Measurements from ENCODE around the gene GALNT17. TPM values are rescaled to one million over a fixed set of nuclear protein-coding genes. Genes with fewer than 3 reads are reported as not detected.

Gene GALNT17
- total RNA-seq, 1 experiment from 2014 or later = not detected

GRCh38 chr7:71239586-71240268 lies 107.8 kb downstream of the GALNT17 start:
- Histone ChIP-seq H3F3A (ENCODE audit: low read length, unreplicated experiment) (no peaks in the 10 kb centered on the region), H3K79me2 (ENCODE audit: low read length) (no peaks in the 10 kb centered on the region), H3K4me3 (ENCODE audit: low read length) (no peak overlapping the region), H2AFZ (ENCODE audit: low read length) (no peak overlapping the region), H3K9me3 (ENCODE audit: low read length) (no peaks in the 10 kb centered on the region), H3K4me1 (ENCODE audit: insufficient read depth, low read length) (no peaks in the 10 kb centered on the region), H3K4me2 (ENCODE audit: low read length) (no peak overlapping the region), H3K9ac (ENCODE audit: low read length) (no peak overlapping the region), H3K27me3 (ENCODE audit: low read length) (no peaks in the 10 kb centered on the region), H4K20me1 (ENCODE audit: low read length) (no peaks in the 10 kb centered on the region), H3K36me3 (ENCODE audit: low read depth, low read length) (no peaks in the 10 kb centered on the region), H3K9me2 (replicated peaks; ENCODE audit: low read length) (no peaks in the 10 kb centered on the region), H3K27ac (ENCODE audit: low read length) (no peak overlapping the region)
- no peak for TF ChIP-seq EZH2phosphoT487 (IDR thresholded peaks at IDR 0.05; ENCODE audit: borderline replicate concordance, low read length)
- no peak for TF ChIP-seq EZH2 (IDR thresholded peaks at IDR 0.05; ENCODE audit: low read length, unreplicated experiment)
- TF ChIP-seq, protein P1, sequence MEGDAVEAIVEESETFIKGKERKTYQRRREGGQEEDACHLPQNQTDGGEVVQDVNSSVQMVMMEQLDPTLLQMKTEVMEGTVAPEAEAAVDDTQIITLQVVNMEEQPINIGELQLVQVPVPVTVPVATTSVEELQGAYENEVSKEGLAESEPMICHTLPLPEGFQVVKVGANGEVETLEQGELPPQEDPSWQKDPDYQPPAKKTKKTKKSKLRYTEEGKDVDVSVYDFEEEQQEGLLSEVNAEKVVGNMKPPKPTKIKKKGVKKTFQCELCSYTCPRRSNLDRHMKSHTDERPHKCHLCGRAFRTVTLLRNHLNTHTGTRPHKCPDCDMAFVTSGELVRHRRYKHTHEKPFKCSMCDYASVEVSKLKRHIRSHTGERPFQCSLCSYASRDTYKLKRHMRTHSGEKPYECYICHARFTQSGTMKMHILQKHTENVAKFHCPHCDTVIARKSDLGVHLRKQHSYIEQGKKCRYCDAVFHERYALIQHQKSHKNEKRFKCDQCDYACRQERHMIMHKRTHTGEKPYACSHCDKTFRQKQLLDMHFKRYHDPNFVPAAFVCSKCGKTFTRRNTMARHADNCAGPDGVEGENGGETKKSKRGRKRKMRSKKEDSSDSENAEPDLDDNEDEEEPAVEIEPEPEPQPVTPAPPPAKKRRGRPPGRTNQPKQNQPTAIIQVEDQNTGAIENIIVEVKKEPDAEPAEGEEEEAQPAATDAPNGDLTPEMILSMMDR (conservative IDR thresholded peaks at IDR 0.05; ENCODE audit: low read depth, low read length) = no peak
- intact Hi-C loops (cut with micrococcal nuclease) = no loop called here
- no peak for ATAC-seq
- CTCF ChIA-PET = no interaction called here
- DNase-seq = no peak
- POLR2A ChIA-PET (ENCODE audit: unreplicated experiment) = no interaction called here
- no TSS peak for BruUV-seq (replicated peaks)

DNA sequence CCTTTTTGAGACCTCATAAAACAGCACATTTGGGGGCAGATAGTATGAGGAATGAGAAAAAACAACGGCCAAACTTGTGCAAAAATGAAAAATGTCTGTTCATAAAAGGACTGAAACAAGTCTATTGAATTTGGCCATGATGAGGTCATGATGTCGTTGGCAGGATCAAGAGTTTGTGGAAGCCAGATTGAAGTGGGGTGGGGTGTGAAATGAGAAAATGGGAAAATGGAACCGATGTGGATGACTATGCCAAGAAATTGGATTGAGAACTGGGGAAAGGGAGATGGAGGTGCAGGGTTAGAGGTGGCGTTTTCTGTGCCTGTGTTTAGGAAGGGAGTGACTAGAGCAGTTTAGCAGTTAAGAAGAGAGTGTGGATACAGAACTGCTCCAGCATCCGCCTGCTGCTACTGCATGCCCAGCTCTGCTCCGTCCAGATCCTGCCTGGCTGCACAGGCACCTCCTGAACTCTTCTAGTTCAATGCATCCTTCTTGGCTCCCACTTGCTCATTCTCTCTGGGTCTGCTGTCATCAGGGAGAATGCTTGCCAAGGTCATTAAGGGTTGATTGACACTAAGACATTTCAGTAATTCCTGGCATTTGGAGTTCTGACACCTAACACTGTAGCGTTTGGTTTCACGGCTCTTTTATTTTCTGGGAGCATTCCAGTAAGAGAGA lies 111.9 kb downstream of the GALNT17 start:
- POLR2A ChIA-PET (ENCODE audit: unreplicated experiment) = no interaction called here
- Histone ChIP-seq H3K36me3 (ENCODE audit: low read depth, low read length) (no peaks in the 10 kb centered on the region), H2AFZ (ENCODE audit: low read length) (no peak overlapping the region), H4K20me1 (ENCODE audit: low read length) (no peaks in the 10 kb centered on the region), H3K4me2 (ENCODE audit: low read length) (no peak overlapping the region), H3K27me3 (ENCODE audit: low read length) (no peaks in the 10 kb centered on the region), H3F3A (ENCODE audit: low read length, unreplicated experiment) (no peaks in the 10 kb centered on the region), H3K9ac (ENCODE audit: low read length) (no peak overlapping the region), H3K27ac (ENCODE audit: low read length) (no peak overlapping the region), H3K4me1 (ENCODE audit: insufficient read depth, low read length) (no peaks in the 10 kb centered on the region), H3K79me2 (ENCODE audit: low read length) (no peaks in the 10 kb centered on the region), H3K4me3 (ENCODE audit: low read length) (no peak overlapping the region), H3K9me2 (replicated peaks; ENCODE audit: low read length) (no peaks in the 10 kb centered on the region), H3K9me3 (ENCODE audit: low read length) (no peaks in the 10 kb centered on the region)
- no peak for TF ChIP-seq EZH2 (IDR thresholded peaks at IDR 0.05; ENCODE audit: low read length, unreplicated experiment)
- intact Hi-C loops (cut with micrococcal nuclease) = no loop called here
- BruUV-seq (replicated peaks) = no TSS peak
- DNase-seq (no peak), ATAC-seq (no peak)
- CTCF ChIA-PET = no interaction called here

- no peaks in the 10 kb centered on the region for H3F3A ChIP-seq (ENCODE audit: low read length, unreplicated experiment)
- no peak overlapping the region for H3K4me2 ChIP-seq (ENCODE audit: low read length)
- CTCF ChIA-PET = no interaction called here
- no peaks in the 10 kb centered on the region for H3K27me3 ChIP-seq (ENCODE audit: low read length)
- POLR2A ChIA-PET (ENCODE audit: unreplicated experiment) = no interaction called here
- no peaks in the 10 kb centered on the region for H4K20me1 ChIP-seq (ENCODE audit: low read length)
- H3K9me3 ChIP-seq (ENCODE audit: low read length) = no peaks in the 10 kb centered on the region; the same call in 1 of the 2 replicates
- BruUV-seq (replicated peaks) = no TSS peak
- H3K9ac ChIP-seq (ENCODE audit: low read length) = no peak overlapping the region
- TF ChIP-seq, protein P1 (conservative IDR thresholded peaks at IDR 0.05; ENCODE audit: low read depth, low read length) = no peak
- no peak for TF ChIP-seq EZH2 (IDR thresholded peaks at IDR 0.05; ENCODE audit: low read length, unreplicated experiment)
- TF ChIP-seq EZH2phosphoT487 (IDR thresholded peaks at IDR 0.05; ENCODE audit: borderline replicate concordance, low read length) = no peak
- intact Hi-C loops (cut with micrococcal nuclease) = no loop called here
- no peak overlapping the region for H3K27ac ChIP-seq (ENCODE audit: low read length)
- DNase-seq (no peak), ATAC-seq (no peak)
- H3K79me2 ChIP-seq (ENCODE audit: low read length) = no peaks in the 10 kb centered on the region
- no peaks in the 10 kb centered on the region for H3K36me3 ChIP-seq (ENCODE audit: low read depth, low read length)
- H3K9me2 ChIP-seq (replicated peaks; ENCODE audit: low read length) = no peaks in the 10 kb centered on the region
- H2AFZ ChIP-seq (ENCODE audit: low read length) = no peak overlapping the region
- H3K4me1 ChIP-seq (ENCODE audit: insufficient read depth, low read length) = no peaks in the 10 kb centered on the region
- no peak overlapping the region for H3K4me3 ChIP-seq (ENCODE audit: low read length)
Measured at GRCh38 chr7:71245038-71245437, 113.1 kb downstream of the GALNT17 start.
